ENCODE measurements around the gene ATF7IP. TPM values are rescaled to one million over a fixed set of nuclear protein-coding genes. Genes with fewer than 3 reads are reported as not detected.

ATF7IP gene
- total and polyA plus RNA-seq, 7 donors = 3.9 to 56.3 (median 28.5) TPM

DNA sequence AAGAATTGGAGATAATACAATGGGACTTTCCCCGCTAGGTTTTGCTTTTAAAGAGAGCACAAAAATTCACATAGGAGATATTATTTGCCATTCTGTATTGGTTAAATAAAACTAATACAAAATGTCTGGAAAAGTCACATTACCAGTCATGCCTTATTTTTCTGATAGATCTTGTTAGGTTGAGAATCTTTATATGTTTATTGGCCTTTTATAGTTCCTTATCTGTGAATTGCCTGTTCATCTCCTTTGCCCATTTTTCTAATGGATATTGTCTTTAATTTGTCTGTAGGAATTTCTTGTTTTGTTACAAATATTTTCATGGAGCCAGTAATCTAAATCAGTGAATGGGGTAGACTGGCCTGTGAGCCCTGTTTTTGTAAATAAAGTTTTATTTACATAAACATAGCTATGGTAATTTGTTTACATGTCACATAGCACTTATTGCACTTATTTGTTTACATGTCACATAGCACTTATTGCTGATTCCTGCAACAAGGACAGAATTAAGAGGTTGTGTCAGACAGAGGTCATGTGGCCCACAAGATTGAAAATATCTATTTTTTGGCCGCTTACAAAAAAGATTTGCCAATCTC is 65.0 kb downstream of the ATF7IP start:
- Histone ChIP-seq H3K36me3 (ENCODE audit: insufficient read depth in 1 of 2, low read depth in 1 of 2) (peaks cover 0 to 14% of the 10 kb centered on the region in 2 donors), H3K9me3 (peaks cover 6% of the 10 kb centered on the region), H3K4me3 (no peak overlapping the region), H3K27me3 (ENCODE audit: insufficient read depth in 3 of 3, low read length in 2 of 3) (no peaks in the 10 kb centered on the region), H3K27ac (no peak overlapping the region), H3K4me1 (peaks cover 12% of the 10 kb centered on the region)
- TF ChIP-seq, protein P1, sequence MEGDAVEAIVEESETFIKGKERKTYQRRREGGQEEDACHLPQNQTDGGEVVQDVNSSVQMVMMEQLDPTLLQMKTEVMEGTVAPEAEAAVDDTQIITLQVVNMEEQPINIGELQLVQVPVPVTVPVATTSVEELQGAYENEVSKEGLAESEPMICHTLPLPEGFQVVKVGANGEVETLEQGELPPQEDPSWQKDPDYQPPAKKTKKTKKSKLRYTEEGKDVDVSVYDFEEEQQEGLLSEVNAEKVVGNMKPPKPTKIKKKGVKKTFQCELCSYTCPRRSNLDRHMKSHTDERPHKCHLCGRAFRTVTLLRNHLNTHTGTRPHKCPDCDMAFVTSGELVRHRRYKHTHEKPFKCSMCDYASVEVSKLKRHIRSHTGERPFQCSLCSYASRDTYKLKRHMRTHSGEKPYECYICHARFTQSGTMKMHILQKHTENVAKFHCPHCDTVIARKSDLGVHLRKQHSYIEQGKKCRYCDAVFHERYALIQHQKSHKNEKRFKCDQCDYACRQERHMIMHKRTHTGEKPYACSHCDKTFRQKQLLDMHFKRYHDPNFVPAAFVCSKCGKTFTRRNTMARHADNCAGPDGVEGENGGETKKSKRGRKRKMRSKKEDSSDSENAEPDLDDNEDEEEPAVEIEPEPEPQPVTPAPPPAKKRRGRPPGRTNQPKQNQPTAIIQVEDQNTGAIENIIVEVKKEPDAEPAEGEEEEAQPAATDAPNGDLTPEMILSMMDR (IDR thresholded peaks at IDR 0.05) = no peak
- 100% methylated on average over 2 of the region's 2 CpGs for WGBS, 3 donors
- no peak for DNase-seq
- intact Hi-C loops (cut with DNase I) = no loop called here
- ATAC-seq = no peak

DNA sequence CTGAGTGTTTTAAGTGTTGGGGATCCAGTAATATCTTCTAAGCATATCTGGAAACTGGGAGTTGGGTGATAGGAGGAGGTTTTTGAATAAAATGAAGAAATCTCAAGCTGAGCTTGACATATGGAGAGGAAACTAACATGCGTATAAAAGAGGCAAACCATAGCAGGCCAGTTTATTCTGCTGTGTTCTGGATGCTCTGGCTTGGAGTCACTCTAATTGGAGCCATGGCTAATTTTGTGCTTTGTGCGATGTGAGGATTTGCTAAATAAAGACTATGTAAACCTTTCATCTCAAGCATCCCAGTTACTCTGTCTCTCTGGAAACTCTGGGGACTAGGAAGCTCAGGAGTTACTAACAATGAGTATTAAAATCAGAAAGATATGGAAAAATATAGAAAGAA is 66.5 kb downstream of the ATF7IP start:
- 42 to 55% (median 44%) methylated on average over 2 of the region's 2 CpGs for WGBS, 3 donors
- Histone ChIP-seq H3K4me3 (no peak overlapping the region), H3K27me3 (ENCODE audit: insufficient read depth in 3 of 3, low read length in 2 of 3) (no peaks in the 10 kb centered on the region), H3K9me3 (peaks cover 6% of the 10 kb centered on the region), H3K36me3 (ENCODE audit: insufficient read depth in 1 of 2, low read depth in 1 of 2) (peaks cover 0 to 29% of the 10 kb centered on the region in 2 donors), H3K4me1 (peaks cover 12% of the 10 kb centered on the region), H3K27ac (no peak overlapping the region)
- TF ChIP-seq, protein P1 (IDR thresholded peaks at IDR 0.05) = no peak
- intact Hi-C loops (cut with DNase I) = no loop called here
- DNase-seq = no peak
- peak in 2 of 4 donors; percentile 49 to 61 for ATAC-seq

DNA sequence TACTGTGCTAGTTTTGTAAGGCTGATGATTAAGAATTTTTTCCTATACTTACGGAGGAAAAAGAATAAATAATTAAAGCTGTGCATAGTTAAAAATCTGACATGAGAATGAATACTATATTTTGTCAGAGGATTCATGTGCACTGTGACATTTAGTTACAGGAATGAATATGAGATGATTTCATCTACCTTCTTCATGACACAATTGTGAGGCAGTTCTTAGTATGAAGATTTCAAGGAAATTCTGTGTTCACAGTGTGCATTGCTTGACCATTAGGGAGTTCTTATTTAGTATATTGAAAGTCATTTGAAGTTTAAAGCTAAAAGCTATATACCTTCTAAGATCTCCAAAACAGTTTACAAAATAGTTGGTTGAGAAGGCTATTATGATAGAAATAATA is 70.1 kb downstream of the ATF7IP start:
- H3K9me3 ChIP-seq = peaks cover under 1% of the 10 kb centered on the region
- DNase-seq (no peak), ATAC-seq (no peak)
- no peaks in the 10 kb centered on the region for H3K4me1 ChIP-seq
- intact Hi-C loops (cut with DNase I) = no loop called here
- TF ChIP-seq, protein P1 (IDR thresholded peaks at IDR 0.05) = no peak
- 94 to 100% (median 96%) methylated on average over 1 of the region's 1 CpG for WGBS, 3 donors
- H3K4me3 ChIP-seq = no peak overlapping the region
- H3K27ac ChIP-seq = no peak overlapping the region
- H3K36me3 ChIP-seq (ENCODE audit: insufficient read depth in 1 of 2, low read depth in 1 of 2) = peaks cover 0 to 63% of the 10 kb centered on the region in 2 donors
- no peaks in the 10 kb centered on the region for H3K27me3 ChIP-seq (ENCODE audit: insufficient read depth in 3 of 3, low read length in 2 of 3)

DNA sequence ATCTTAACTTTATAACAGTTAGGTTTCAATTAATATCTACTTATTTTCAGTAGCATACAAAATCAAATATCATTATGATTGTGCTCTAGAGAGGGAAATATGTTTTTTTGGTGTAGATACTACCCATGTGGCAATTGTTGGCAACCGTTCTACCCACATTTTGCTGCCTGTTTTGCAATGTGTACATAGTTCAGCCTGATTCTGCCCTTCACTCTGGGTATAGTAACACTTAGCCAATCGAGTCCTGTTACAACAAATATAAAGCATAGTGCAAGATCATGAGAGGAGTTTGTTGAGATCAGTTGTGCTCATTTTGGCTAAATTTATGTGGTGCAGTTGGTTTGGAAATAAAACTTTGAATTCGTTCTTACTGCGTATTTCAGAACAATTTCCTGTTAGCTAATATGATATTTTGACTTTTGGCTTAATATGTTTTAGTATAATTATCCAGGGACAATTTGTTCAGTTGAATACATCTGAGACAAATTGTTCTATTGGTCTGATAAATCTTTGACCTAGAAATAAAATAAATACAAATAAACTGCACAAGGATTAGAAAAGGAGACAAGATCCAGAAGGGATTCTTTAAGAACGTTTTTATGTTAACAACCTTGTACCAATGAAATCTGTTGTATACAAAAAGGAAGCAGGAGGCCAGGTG is 76.9 kb downstream of the ATF7IP start:
- TF ChIP-seq, protein P1 (IDR thresholded peaks at IDR 0.05) = peak; percentile 14
- H3K36me3 ChIP-seq (ENCODE audit: insufficient read depth in 1 of 2, low read depth in 1 of 2) = peaks cover 0 to 61% of the 10 kb centered on the region in 2 donors
- no peaks in the 10 kb centered on the region for H3K27me3 ChIP-seq (ENCODE audit: insufficient read depth in 3 of 3, low read length in 2 of 3)
- no peak for DNase-seq
- WGBS, 3 donors = 68 to 78% (median 69%) methylated on average over 5 of the region's 5 CpGs
- no peak overlapping the region for H3K4me3 ChIP-seq
- intact Hi-C loops (cut with DNase I) = no loop called here
- H3K4me1 ChIP-seq = peaks cover 18% of the 10 kb centered on the region
- ATAC-seq = peak; percentile 24 to 42 (median 40)
- no peak overlapping the region for H3K27ac ChIP-seq
- H3K9me3 ChIP-seq = no peaks in the 10 kb centered on the region
